PC-9 (cell line): Measurements from ENCODE around the gene AMTN.

Experiments
- CTCF ChIP-seq: fragments of 200-600 bp; sonication (generic); conservative IDR thresholded peaks from 2 replicates; pipeline ENCODE4 v1.6.1; 2017; ENCODE audit warnings: mixed run types, antibody characterized with exemption, mild to moderate bottlenecking, moderate library complexity
- EZH2 ChIP-seq: fragments of 200-600 bp; sonication (generic); IDR thresholded peaks from 2 replicates; pipeline ENCODE4 v1.8.0; 2017; ENCODE audit warnings: antibody characterized with exemption, low read depth

DNA sequence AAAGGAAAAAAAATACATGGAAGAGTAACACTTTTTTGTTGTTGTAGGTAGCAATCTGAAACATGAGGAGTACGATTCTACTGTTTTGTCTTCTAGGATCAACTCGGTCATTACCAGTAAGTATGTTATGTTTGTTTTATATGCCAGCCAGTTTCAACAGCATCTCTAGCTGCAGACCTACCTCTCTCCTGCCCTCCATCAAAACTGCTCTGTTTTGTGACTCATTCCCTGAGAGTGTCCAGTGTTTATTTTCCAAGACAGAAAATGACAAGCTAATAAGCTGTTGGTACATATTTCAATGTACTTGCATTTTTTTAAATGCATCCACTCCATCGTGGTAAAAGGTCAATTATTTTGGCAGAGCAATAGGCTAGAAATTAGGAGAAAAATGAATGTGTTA is 347 bp downstream of the AMTN start:
- TF ChIP-seq CTCF (no peak), EZH2 (no peak)
